Activated naive CD8-positive, alpha-beta T cell treated with anti-CD3 and anti-CD28 coated beads, Interleukin-2, amount 50 U/mL, for 16 hours (primary cell): Measurements from ENCODE around the gene SYVN1.

Experiments
- DNase-seq: peaks from one replicate; pipeline ENCODE4 v3.0.0-alpha.2; 2020; ENCODE audit warnings: low read depth, low spot score

Gene SYVN1

DNA sequence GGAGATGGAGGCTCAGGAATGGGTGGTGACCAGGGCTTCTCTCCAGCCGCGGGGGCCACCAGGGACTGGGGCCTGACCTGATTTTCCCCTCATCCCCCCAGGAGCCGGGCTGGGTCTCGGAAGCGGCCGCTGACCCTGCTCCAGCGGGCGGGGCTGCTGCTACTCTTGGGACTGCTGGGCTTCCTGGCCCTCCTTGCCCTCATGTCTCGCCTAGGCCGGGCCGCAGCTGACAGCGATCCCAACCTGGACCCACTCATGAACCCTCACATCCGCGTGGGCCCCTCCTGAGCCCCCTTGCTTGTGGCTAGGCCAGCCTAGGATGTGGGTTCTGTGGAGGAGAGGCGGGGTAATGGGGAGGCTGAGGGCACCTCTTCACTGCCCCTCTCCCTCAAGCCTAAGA lies 46.5 kb downstream of the SYVN1 start:
- no peak for DNase-seq

DNA sequence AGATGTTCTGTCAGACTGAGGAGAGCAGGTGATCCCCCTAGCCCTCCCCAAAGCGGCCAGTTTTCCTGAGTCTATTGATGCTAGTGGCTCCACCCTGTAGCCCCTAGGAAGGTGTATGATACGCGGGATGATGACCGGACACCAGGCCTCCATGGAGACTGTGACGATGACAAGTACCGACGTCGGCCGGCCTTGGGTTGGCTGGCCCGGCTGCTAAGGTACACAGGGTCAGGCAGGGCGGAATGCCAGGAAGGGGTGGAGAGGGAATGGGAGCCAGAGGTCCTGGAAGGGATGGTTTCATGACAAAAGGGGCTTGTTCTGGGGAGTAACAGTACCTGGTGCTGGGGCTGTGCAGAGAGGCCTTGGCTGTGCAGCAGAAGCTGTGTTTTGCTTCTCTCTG lies 47.1 kb downstream of the SYVN1 start:
- DNase-seq = no peak

DNA sequence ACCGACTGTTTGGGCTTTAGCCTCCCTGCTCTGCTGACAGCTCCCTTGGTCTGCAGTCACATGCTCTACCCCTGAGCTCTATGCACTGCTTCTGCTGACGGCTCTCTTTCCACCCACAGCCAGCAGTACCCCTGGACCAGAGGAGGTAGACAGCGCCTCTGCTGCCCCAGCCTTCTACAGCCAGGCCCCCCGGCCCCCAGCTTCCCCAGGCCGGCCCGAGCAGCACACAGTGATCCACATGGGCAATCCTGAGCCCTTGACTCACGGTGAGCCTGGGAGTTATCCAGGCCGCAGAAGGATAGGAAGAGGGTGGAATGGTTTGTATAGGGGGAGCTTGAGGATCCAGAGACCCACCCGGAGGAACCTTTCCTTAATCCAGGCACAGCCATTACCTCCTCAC lies 47.5 kb downstream of the SYVN1 start:
- DNase-seq = no peak

DNA sequence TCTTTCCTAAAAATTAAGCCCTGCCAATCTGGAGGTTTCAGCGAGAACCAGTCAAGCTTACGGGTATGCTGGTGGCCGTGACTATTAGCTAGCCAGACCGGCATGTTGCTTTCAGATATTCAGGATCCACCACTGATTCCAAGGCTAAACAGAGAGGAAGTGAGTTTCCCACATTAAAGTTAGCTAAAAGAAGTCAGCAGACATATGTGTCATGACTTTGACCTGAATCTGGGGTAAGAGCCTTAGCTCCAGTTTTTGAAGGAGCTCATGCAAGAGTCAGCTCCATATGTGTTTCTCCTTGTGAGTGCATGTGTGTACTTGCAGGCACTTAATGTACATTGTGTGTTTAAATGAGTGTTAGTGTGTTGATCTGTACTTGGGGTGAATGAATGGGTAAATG lies 48.9 kb downstream of the SYVN1 start:
- DNase-seq = no peak

DNA sequence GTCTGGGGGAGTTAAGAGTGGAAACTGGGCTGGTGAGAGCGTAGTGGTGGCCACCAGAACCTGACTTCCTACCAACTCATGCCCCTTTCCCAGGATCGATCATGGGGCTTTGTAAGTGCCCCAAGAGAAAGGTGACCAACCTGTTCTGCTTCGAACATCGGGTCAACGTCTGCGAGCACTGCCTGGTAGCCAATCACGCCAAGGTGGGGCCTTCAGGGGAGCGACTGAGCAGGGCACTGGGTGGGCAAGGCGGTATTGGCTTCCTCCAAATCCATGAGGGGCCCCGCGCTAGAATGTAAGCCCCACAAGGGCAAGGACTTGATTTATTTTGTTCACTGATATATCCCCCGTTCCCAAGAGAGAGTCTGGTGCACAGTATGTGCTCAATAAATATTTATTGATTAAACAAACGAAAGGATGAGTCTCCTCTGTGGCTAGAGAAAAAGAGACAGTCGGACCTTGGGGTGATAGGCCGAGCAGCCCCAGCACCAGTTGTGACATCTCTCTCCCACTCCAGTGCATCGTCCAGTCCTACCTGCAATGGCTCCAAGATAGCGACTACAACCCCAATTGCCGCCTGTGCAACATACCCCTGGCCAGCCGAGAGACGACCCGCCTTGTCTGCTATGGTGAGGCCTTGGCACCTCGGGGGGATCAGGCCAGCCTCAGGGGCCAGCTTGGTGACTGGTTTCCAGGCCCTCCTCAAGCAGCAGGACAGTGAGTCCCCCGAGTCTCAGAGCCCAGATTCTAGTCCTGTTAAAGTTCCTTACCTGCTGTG lies 49.5 kb downstream of the SYVN1 start:
- DNase-seq = no peak

DNA sequence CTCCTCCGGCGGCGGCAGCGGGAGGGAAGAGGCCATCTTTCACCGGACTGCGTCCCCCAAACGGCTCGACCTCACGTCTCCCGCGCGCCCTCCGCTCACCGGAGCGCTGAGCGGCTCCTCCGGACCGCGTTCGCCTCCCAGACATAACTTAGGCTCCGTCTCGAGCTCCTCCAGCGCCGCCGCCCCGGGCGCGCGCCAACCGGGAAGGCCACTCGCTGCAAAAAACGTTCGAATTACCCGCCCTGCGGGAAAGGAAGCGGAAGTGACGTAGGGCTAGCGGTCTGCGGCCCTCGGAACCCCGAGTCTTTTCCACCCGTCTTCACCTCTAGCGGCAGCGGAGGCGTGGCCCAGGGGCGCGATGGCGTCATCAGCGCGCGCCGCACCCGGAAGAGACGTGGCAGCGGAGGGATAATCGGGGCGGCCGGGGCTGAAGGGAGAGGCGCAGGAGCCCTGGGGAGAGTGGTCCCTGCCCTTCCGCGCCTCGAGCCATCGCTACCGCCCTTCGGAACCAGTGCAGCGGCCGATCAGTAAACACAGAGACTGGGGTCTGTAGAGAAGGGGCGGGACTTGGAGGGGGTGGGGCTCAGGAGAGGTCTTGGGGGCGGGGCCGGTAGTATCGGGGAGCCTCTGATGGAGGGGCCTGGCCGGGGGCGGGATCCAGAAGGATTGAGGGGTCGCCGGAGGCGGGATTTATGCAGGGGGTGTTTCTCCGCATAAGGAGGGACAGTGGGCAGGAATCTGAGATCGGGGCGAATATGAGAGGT lies 50.3 kb downstream of the SYVN1 start, which contains the start of the genes CDCA5 and ZFPL1:
CDCA5 (minus strand) TSS at position 207 of the 764 bp plus-strand sequence; CDS start at position 145, 62 bp downstream.
ZFPL1 (plus strand) TSS at position 389 of the 764 bp plus-strand sequence. CDS start 477 bp downstream, outside the sequence.
- DNase-seq = peak; percentile 88

DNA sequence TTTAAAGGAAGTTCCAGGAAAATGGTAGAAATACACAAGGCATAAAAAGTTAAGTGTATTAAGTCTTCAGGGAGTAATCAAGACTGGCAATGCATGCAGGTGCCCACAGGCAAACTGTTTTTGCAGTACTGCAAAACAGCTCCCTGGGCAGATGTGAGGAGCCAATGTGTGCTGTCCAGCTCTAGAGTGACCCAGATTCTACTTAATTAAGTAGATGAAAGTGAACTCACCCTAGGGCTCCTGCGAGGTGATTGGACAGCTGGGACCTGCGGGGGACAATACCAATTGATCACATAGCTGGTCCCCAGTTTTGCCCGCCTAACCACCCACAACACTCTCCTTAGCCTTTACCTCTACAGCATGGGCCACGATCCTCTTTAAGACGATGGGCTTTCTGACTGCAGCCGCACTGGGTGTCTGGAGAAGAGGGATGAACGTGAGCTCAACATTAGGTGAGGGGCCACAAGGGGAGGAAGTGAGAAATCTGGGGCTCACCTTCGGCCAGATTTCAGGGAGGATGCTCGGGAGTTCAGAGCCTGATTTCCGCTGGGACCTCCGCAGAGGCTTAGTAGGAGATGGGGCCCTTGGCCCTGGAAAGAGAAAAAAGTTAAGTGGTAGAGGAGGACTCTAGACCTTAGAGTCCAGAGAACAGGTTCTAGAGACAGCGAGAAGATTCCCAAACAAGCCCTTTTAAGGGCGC lies 51.0 kb downstream of the SYVN1 start:
- DNase-seq = no peak

DNA sequence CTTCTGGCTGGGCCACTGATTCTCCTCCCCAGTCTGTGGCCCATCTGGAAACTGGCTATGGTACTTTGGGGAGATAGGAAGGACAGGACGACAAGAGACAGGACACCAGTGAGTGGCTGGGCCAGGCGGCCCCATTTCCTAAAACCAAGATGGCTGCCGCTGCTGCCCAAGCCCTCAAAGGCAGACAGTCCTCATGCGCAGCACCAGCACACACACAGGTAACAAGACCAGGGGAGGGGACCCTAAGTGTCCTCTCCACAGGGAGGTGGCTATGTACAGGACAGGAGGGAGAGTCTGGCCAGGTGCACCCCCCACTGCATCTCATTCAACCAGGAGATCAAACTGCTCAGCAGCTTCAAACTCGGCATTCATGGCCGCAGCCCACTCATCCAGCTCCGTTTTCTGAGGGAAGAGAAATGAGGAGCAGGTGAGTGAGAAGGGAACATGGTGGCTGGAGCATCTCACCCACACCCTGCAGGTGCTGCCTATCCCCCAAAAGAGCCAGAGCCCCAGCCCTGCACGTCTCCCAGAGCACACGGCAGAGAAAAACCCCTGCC lies 55.5 kb downstream of the SYVN1 start:
- DNase-seq = no peak

DNA sequence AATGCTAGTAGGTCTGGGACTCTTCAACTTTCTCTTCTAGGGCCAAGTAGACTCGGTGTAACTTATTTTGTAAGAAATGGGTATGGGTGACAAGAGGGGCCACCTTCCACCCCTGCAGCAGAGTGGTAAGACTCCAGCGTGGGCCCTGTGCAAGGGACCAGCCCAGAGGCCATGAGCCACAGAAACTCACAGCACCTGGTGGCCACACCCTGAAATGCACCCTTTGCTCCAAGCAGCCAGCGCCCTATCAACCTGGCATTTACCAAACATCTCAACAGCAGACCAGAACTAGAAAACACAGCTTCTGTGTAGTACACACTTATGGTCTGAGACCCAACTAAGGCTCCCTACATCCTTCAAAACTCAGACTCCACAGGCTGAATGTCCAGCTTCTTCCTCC lies 56.2 kb downstream of the SYVN1 start:
- peak; percentile 25 for DNase-seq

DNA sequence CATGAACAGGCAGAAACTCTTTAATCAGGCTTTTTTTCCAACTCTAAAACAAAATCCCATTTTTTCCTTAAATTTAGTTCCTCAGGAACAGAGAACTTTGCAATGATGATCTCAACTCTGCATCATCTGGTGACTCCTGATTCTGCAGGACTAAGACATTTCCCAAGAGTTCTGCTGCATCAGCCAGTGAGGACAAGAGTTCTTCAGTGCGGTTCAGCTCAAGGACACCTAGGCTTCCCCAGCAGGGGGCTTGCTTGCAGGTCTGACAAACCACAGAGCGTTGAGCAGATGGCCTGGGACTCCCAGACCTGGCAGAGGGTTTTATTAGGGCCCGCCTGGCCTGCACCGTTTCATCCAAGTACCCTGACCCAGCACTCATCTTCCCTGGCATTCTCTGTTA lies 56.9 kb downstream of the SYVN1 start:
- DNase-seq = no peak
